ENCODE results near the gene NFATC1. TPM values are rescaled to one million over a fixed set of nuclear protein-coding genes. Genes with fewer than 3 reads are reported as not detected.

Gene NFATC1
- total RNA-seq, 2 donors from 2014 or later, result 27.6 to 40.8 TPM

DNA sequence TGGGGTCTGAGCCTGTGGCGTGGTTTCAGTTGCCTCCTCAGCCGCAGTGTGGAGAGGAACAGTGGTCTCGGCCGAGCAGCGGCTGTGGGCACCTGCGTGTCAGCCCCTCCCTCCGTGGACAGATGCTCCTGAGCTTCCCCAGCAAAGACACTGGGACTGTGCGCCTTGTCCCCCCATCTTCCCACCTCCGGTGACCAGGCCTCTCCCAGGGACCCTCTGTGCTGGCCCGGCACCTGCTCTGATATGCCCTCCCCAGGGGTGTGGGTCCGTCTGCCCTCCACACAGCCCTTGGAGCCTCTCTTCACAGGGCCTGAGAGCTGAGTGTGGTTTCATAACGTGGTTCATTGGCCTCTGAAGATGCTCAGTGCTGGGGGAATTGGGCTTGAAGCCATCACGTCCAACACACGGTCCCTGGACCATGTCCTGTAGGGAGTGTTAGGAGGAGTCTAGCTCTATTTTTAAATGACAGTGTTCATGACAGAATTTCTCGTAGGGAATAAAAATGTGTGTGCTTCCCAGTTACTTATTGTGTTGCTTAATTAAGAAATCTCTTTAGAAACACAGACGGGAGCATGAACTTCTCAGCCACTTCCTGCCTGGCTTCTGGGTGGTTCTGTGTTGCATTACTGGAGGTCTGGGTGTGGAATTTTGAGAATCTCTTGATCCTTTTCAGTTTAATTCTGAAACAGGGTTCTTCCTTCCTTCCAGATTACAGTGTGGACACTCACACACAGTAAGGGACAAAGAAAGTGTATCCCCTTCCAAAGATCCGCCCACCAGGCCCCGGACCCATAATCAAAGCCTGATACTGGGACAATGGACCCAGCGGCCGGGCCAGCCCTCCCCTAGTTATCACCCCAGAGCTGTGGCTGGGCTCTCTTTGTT lies 110.7 kb downstream of the NFATC1 start:
- Histone ChIP-seq H3K4me1 (ENCODE audit: control insufficient read depth in 1 of 2, low read depth in 2 of 2) (peaks cover 12 to 32% of the 10 kb centered on the region in 2 donors), H3K9me3 (no peaks in the 10 kb centered on the region), H3K36me3 (no peaks in the 10 kb centered on the region), H3K27ac (peak overlapping the region; percentile 84 to 97), H3K27me3 (replicated peaks; ENCODE audit: insufficient read depth) (no peaks in the 10 kb centered on the region), H3K4me3 (peak overlapping the region; percentile 77)
- ATAC-seq (ENCODE audit: insufficient number of reproducible peaks, low FRiP score, low read depth) (peak; percentile 34), DNase-seq (ENCODE audit: low spot score) (no peak)
- TF ChIP-seq, protein P1, sequence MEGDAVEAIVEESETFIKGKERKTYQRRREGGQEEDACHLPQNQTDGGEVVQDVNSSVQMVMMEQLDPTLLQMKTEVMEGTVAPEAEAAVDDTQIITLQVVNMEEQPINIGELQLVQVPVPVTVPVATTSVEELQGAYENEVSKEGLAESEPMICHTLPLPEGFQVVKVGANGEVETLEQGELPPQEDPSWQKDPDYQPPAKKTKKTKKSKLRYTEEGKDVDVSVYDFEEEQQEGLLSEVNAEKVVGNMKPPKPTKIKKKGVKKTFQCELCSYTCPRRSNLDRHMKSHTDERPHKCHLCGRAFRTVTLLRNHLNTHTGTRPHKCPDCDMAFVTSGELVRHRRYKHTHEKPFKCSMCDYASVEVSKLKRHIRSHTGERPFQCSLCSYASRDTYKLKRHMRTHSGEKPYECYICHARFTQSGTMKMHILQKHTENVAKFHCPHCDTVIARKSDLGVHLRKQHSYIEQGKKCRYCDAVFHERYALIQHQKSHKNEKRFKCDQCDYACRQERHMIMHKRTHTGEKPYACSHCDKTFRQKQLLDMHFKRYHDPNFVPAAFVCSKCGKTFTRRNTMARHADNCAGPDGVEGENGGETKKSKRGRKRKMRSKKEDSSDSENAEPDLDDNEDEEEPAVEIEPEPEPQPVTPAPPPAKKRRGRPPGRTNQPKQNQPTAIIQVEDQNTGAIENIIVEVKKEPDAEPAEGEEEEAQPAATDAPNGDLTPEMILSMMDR (IDR thresholded peaks at IDR 0.05), result no peak

DNA sequence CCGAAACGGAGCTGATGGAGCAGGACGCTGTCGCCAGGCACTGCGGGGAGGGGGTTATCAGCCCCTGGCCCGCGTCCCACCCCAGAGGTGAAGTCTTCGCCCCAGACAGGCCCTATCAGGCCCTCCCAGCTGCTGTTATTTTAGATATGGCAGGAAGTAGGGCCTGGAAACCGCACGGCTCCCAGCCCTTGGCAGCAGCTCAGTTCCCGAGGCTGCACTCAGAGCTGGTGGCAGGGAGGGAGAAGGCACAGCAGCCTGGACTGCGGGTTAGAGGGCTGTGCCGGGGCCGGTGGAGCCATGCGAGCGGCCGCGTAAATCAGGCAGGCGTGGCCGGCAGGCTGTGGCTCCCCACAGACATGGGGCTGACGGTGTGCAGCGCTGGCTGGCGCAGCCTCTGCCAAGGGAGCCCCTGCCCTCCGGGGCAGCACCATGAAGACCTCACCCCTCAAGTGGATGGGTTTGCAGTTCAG lies 111.4 kb downstream of the NFATC1 start:
- ATAC-seq (ENCODE audit: insufficient number of reproducible peaks, low FRiP score, low read depth) (peak; percentile 54), DNase-seq (ENCODE audit: low spot score) (no peak)
- no peaks in the 10 kb centered on the region for H3K9me3 ChIP-seq
- peak overlapping the region; percentile 77 for H3K4me3 ChIP-seq
- H3K36me3 ChIP-seq, result no peaks in the 10 kb centered on the region
- no peaks in the 10 kb centered on the region for H3K27me3 ChIP-seq (replicated peaks; ENCODE audit: insufficient read depth)
- peaks cover 12 to 32% of the 10 kb centered on the region in 2 donors for H3K4me1 ChIP-seq (ENCODE audit: control insufficient read depth in 1 of 2, low read depth in 2 of 2)
- TF ChIP-seq, protein P1 (IDR thresholded peaks at IDR 0.05), result no peak
- H3K27ac ChIP-seq, result peak overlapping the region; percentile 84 to 97

DNA sequence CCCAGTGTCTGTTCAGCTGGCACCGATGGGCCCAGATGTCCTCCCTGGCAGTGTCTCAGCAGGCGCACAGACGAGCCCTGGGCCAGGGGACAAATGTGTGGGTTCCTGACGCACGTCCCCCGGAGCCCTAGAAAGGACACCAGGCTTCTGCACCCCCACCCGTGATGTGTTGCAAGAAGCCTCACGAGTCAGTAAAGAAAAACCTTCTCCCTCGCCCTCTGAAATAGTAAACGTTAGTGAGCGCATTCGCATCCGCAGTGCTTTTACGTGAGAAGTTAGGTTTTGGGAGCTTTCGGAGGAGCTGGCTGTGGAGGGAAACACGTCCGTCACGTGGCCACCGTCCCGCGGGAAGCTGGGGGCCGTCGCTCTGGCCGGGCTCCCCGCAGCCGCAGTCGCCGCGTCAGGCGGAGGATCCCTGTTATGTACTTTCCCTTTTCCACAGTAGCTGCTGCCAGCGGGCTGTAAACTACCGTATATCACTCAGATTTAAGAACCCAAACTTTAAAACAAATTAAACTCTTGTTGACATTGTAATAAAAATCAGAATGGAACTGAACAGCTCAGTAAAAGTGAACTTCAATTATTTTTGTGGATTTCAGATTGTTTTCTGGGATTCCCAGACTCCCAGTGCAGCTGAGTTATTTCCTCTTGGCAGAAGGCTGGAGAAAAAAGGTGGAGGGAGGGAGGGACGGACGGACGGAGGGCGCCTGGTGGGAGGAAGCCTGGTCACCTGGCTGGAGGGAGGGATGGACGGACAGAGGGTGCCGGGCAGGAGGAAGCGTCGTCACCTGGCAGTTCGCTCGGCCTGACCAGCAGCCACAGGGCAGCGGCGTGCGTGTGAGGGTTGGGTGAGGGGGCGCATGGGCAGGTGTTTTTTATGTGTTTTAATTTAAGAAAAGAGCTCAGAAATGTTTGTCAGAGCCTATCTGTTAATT lies 112.1 kb downstream of the NFATC1 start:
- Histone ChIP-seq H3K36me3 (peaks cover 3% of the 10 kb centered on the region), H3K27me3 (replicated peaks; ENCODE audit: insufficient read depth) (no peaks in the 10 kb centered on the region), H3K27ac (peak overlapping the region; percentile 84 to 97), H3K4me3 (peak overlapping the region; percentile 77), H3K9me3 (no peaks in the 10 kb centered on the region), H3K4me1 (ENCODE audit: control insufficient read depth in 1 of 2, low read depth in 2 of 2) (peaks cover 12 to 32% of the 10 kb centered on the region in 2 donors)
- TF ChIP-seq, protein P1 (IDR thresholded peaks at IDR 0.05), result no peak
- ATAC-seq (ENCODE audit: insufficient number of reproducible peaks, low FRiP score, low read depth), result peak; percentile 74
- DNase-seq (ENCODE audit: low spot score), result no peak

DNA sequence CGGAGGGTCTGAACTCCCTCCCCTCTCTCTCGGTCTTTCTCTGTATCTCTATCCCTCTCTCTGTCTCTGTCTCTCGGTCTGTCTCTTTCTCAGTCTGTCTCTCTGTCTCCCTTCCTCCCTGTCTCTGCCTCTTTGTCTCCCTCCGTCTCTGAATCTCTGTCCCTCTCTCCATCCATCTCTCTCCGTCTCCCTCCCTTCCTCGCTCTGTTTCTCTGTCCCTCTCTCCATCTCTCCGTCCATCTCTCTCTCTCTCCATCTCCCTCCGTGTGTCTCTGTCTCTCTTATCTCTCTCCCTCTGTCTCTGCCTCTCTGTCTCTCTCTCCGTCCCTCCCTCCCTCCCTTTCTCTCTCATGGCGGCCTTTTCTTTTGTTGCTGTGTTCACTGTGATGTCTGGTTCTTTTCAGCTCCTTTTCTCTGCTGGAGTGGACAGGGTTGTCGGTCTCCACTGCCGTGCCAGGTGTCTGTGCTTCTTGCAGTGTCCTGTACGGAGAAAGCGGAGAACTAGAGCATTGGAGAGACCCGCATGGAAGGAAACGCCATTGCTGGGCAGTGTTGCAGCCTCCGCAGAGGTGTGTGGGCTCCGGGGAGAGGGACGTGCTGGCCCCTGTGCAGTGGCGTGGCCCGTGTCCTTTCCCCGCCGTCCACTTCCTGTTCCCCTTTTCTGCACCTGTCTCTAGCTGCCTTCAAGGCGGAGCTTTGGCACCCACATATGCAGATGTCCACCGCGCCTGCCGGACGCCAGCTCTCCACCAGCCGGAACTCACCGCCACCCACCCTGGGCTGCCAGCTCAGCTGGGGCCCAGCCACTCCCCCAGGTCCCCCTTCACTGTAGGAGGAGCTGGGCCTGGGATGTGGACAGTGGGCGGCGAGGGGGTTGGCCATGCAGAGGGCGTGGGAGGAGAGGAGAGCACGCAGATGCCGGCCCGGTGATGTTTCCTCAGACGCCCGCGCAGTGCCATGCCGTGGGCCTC lies 113.1 kb downstream of the NFATC1 start:
- no peak for ATAC-seq (ENCODE audit: insufficient number of reproducible peaks, low FRiP score, low read depth)
- H3K27me3 ChIP-seq (replicated peaks; ENCODE audit: insufficient read depth), result no peaks in the 10 kb centered on the region
- peaks cover 12% of the 10 kb centered on the region for H3K36me3 ChIP-seq
- no peak for DNase-seq (ENCODE audit: low spot score)
- no peaks in the 10 kb centered on the region for H3K9me3 ChIP-seq
- peak overlapping the region in 1 of 2 donors; percentile 97 for H3K27ac ChIP-seq
- peaks cover 12 to 32% of the 10 kb centered on the region in 2 donors for H3K4me1 ChIP-seq (ENCODE audit: control insufficient read depth in 1 of 2, low read depth in 2 of 2)
- TF ChIP-seq, protein P1 (IDR thresholded peaks at IDR 0.05), result no peak
- peak overlapping the region; percentile 77 for H3K4me3 ChIP-seq
